PFSK-1 (cell line): Measurements from ENCODE around the gene MAPRE2.

Source experiments
- FOXP2 ChIP-seq: optimal IDR thresholded peaks from 2 replicates; pipeline ENCODE3; 2011; ENCODE audit warnings: borderline replicate concordance, control low read depth, inconsistent platforms; ENCODE audit not compliant: insufficient read depth; ENCODE audit errors: extremely low read length, extremely low read depth
- POLR2AphosphoS5 ChIP-seq: IDR thresholded peaks from 2 replicates; pipeline ENCODE4 v1.6.1; 2012; ENCODE audit warnings: low read depth, mild to moderate bottlenecking, control low read depth, low read length, moderate library complexity
- REST ChIP-seq, 2 experiments: IDR thresholded peaks; 2 replicates each; pipeline versions ENCODE4 v1.6.1 to v1.8.0; 2011 to 2012; ENCODE audit warnings: low read depth in 2 of 2, low read length in 2 of 2, control low read depth in 1 of 2, inconsistent platforms in 1 of 2, mild to moderate bottlenecking in 1 of 2, moderate library complexity in 1 of 2; ENCODE audit not compliant: insufficient read depth in 1 of 2
- SIN3A ChIP-seq: IDR thresholded peaks from 2 replicates; pipeline ENCODE4 v1.6.1; 2012; ENCODE audit warnings: mild to moderate bottlenecking, low read length, moderate library complexity, borderline replicate concordance; ENCODE audit not compliant: insufficient read depth
- TAF1 ChIP-seq: IDR thresholded peaks from 2 replicates; pipeline ENCODE4 v1.6.1; 2012; ENCODE audit warnings: low read length, control low read depth, borderline replicate concordance; ENCODE audit not compliant: insufficient read depth

GRCh38 chr18:35010156-35010555 is 31.1 kb upstream of the MAPRE2 start:
- TF ChIP-seq POLR2AphosphoS5 (no peak), TAF1 (no peak), SIN3A (no peak), REST (IDR thresholded peaks at IDR 0.05; ENCODE audit: insufficient read depth in 1 of 2, low read depth in 2 of 2, low read length in 2 of 2) (no peak), FOXP2 (no peak)
